Measurements from ENCODE around the gene CCDC88C. TPM values are rescaled to one million over a fixed set of nuclear protein-coding genes. Genes with fewer than 3 reads are reported as not detected.
A peak's percentile ranks its signal among the peaks of the same experiment; 100 is the strongest.

CCDC88C gene
- total and polyA plus RNA-seq, 4 donors = 16.5 to 66.0 (median 32.1) TPM

DNA sequence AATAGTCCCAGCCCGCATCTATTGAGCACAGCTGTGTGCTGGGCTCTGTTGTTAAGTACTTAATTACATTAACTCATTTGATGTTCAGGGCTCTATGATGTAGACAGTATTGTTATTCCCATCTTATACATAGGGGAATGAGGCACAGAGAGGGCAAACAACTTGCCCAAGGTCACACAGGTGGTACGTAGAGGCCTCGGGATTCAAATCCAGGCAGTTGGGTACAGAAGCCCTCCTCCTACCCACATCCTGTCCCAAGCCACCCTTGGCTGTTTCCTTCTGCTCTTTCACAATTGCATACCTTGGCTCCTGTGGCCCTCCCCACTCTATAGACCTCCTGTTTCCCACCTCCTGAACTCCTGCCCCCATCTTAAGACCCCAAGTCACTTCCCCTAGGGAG is 163.2 kb downstream of the CCDC88C start:
- WGBS, 2 donors = 48 to 61% methylated on average over 3 of the region's 3 CpGs
- no peak overlapping the region for H3K27ac ChIP-seq (ENCODE audit: low read depth in 1 of 2, low read length in 1 of 2)
- peaks cover 0 to 33% (median 6%) of the 10 kb centered on the region in 5 donors for H3K4me1 ChIP-seq (ENCODE audit: control insufficient read depth in 5 of 5, insufficient read depth in 5 of 5, low read length in 5 of 5)
- H3K4me3 ChIP-seq = no peak overlapping the region
- no peak for DNase-seq
- ATAC-seq (ENCODE audit: insufficient read depth, low FRiP score) = no peak
- no peaks in the 10 kb centered on the region for H3K9me3 ChIP-seq (ENCODE audit: control insufficient read depth in 4 of 4, insufficient read depth in 3 of 4, low read length in 3 of 4)
- H3K9ac ChIP-seq (ENCODE audit: insufficient read depth in 1 of 2, low read length in 2 of 2) = no peak overlapping the region
- H3K27me3 ChIP-seq (ENCODE audit: control insufficient read depth in 3 of 3, insufficient read depth in 3 of 3, low read length in 2 of 3) = no peaks in the 10 kb centered on the region
- H3K36me3 ChIP-seq (ENCODE audit: control insufficient read depth in 4 of 4, insufficient read depth in 4 of 4, low read length in 4 of 4) = no peaks in the 10 kb centered on the region
- TF ChIP-seq, protein P1, sequence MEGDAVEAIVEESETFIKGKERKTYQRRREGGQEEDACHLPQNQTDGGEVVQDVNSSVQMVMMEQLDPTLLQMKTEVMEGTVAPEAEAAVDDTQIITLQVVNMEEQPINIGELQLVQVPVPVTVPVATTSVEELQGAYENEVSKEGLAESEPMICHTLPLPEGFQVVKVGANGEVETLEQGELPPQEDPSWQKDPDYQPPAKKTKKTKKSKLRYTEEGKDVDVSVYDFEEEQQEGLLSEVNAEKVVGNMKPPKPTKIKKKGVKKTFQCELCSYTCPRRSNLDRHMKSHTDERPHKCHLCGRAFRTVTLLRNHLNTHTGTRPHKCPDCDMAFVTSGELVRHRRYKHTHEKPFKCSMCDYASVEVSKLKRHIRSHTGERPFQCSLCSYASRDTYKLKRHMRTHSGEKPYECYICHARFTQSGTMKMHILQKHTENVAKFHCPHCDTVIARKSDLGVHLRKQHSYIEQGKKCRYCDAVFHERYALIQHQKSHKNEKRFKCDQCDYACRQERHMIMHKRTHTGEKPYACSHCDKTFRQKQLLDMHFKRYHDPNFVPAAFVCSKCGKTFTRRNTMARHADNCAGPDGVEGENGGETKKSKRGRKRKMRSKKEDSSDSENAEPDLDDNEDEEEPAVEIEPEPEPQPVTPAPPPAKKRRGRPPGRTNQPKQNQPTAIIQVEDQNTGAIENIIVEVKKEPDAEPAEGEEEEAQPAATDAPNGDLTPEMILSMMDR (IDR thresholded peaks at IDR 0.05; ENCODE audit: control extremely low read depth, extremely low read depth) = no peak

DNA sequence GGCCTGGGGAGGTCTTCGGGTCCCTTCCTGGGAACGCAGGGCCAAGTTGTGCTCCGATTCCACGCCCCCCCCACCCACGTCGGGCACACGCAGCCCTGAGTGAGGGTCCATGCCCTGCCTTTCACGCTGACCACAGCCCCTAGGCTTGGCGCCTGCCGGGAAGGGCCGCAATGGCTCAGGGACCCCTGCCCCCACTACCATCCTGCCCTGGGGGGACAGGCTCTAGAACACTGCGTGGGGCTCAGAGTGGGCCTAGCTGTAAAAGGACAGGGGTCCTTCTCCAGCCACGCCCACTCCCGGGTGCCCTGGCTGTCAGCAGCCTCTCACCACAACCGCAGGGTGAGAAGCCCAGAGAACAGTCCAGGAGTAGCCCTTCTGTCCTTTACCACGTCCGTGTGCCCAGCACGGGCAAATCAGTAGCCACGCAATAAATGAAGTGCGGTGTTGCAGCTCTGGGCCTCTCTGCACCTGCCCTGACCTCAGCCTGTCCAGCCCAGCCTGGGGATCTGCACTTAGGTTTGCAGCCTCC is 163.8 kb downstream of the CCDC88C start:
- Histone ChIP-seq H3K4me3 (peak overlapping the region; percentile 42), H3K36me3 (ENCODE audit: control insufficient read depth in 4 of 4, insufficient read depth in 4 of 4, low read length in 4 of 4) (no peaks in the 10 kb centered on the region), H3K9ac (ENCODE audit: insufficient read depth in 1 of 2, low read length in 2 of 2) (peak overlapping the region in 1 of 2 donors; percentile 12), H3K9me3 (ENCODE audit: control insufficient read depth in 4 of 4, insufficient read depth in 3 of 4, low read length in 3 of 4) (no peaks in the 10 kb centered on the region), H3K27me3 (ENCODE audit: control insufficient read depth in 3 of 3, insufficient read depth in 3 of 3, low read length in 2 of 3) (no peaks in the 10 kb centered on the region), H3K4me1 (ENCODE audit: control insufficient read depth in 5 of 5, insufficient read depth in 5 of 5, low read length in 5 of 5) (peaks cover 0 to 33% (median 6%) of the 10 kb centered on the region in 5 donors), H3K27ac (ENCODE audit: low read depth in 1 of 2, low read length in 1 of 2) (peak overlapping the region in 1 of 2 donors; percentile 84)
- DNase-seq (no peak), ATAC-seq (ENCODE audit: insufficient read depth, low FRiP score) (no peak)
- TF ChIP-seq, protein P1 (IDR thresholded peaks at IDR 0.05; ENCODE audit: control extremely low read depth, extremely low read depth) = no peak
- WGBS, 2 donors = 30 to 32% methylated on average over 20 of the region's 20 CpGs

DNA sequence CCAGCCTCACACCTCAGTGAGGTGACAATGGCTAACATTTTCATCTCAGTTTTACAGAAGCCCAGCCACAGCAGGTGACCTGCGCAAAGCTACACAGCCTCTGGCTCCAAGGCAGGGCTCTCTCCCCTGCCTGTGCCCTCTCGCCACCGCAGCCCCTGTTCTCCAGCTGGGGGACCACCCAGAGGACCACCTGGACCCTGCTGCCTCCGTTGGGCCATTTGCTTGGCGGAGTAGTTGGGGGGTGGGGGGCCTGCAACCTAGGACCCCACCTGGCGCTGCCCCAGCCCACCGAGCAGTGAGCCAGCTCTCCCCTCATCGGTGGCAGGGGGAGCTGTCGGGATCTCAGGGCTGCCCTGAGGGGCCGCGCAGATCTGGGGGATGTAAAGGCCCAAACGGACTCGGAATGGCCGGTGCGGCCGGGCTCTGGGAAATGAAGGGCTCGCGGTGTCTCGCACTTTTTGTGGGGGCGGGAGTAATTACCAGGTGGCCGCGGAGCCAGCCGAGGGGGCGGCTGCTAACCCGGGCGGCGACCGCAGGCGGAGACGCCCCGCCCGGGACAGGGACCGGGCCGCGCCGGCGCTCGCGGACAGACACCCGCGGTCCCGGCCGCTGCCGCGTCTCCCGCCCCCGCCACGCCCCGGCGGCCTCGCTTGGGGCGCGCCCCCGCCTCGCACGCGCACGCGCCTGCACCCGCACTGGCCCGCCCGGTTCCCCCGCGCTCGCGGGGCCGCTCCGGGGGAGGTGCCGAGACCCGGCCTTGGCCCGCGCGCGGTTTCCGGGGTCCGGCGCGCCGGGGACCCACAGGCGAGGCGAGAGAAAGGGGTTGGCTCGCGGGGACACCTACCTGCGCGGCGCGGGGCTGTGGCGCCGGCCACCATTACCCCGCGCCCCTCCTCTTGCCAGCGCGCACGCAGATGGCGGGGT is 164.5 kb downstream of the CCDC88C start:
- Histone ChIP-seq H3K4me1 (ENCODE audit: control insufficient read depth in 5 of 5, insufficient read depth in 5 of 5, low read length in 5 of 5) (peaks cover 0 to 33% (median 6%) of the 10 kb centered on the region in 5 donors), H3K9ac (ENCODE audit: insufficient read depth in 1 of 2, low read length in 2 of 2) (peak overlapping the region in 1 of 2 donors; percentile 12), H3K4me3 (peak overlapping the region; percentile 42), H3K36me3 (ENCODE audit: control insufficient read depth in 4 of 4, insufficient read depth in 4 of 4, low read length in 4 of 4) (no peaks in the 10 kb centered on the region), H3K27ac (ENCODE audit: low read depth in 1 of 2, low read length in 1 of 2) (peak overlapping the region in 1 of 2 donors; percentile 84), H3K27me3 (ENCODE audit: control insufficient read depth in 3 of 3, insufficient read depth in 3 of 3, low read length in 2 of 3) (no peaks in the 10 kb centered on the region), H3K9me3 (ENCODE audit: control insufficient read depth in 4 of 4, insufficient read depth in 3 of 4, low read length in 3 of 4) (no peaks in the 10 kb centered on the region)
- WGBS, 2 donors = 3 to 4% methylated on average over 56 to 95 of the region's 95 CpGs
- ATAC-seq (ENCODE audit: insufficient read depth, low FRiP score) (peak; percentile 68), DNase-seq (peak in 2 of 3 donors; percentile 41 to 44)
- TF ChIP-seq, protein P1 (IDR thresholded peaks at IDR 0.05; ENCODE audit: control extremely low read depth, extremely low read depth) = no peak

All from lung (tissue), 12 donors.